Retinal pigment epithelial cell (primary cell): ENCODE data around the gene SLC25A43.

ENCODE experiments used
- DNase-seq: peaks from one replicate; pipeline ENCODE4 v3.0.0-alpha.2; 2010; ENCODE audit warnings: low read depth
- H3K4me3 ChIP-seq: 2 replicates; pipeline ENCODE4 v1.5.1; 2011; ENCODE audit warnings: mild to moderate bottlenecking, low read length, control low read depth, moderate library complexity
- TF ChIP-seq, protein P1 (sequence below): conservative IDR thresholded peaks from 2 replicates; pipeline ENCODE4 v1.5.1; 2011; ENCODE audit warnings: low read depth, low read length, control low read depth, inconsistent platforms

Gene SLC25A43

DNA sequence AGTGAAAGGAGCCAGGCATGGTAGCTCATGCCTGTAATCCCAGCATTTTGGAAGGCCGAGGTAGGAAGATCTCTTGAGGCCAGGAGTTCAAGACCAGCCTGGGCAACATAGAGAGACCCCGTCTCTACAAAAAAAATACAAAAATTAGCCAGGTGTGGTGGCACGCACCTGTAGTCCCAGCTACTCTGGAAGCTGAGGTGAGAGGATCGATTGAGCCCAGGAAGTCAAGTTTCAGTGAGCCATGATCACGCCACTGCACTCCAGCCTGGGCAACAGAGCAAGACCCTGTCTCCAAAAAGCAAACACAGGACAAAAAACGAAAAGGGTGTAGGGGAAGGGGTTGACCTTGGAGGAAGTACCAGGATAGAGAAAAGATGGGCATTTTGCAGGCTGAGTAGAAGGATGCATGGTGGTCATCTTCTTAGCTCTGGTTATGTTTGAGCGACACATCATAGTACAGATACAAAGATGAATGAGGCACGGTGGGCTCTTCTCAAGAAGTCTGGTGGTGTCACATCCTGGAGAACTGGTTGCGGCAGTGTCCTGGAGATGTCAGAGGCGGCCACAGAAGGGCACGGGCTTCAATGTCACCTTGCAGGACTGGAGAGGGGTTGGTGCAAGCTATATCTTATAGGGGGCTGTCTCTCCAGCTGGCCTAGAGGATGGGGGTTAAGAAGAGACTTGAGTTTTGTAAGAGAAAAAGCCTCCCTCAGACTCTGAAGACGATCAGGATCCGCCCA is 101.1 kb downstream of the SLC25A43 start:
- no peak overlapping the region for H3K4me3 ChIP-seq

GRCh38 chrX:119501511-119502148 is 102.5 kb downstream of the SLC25A43 start:
- no peak overlapping the region for H3K4me3 ChIP-seq
- DNase-seq: no peak
- TF ChIP-seq, protein P1, sequence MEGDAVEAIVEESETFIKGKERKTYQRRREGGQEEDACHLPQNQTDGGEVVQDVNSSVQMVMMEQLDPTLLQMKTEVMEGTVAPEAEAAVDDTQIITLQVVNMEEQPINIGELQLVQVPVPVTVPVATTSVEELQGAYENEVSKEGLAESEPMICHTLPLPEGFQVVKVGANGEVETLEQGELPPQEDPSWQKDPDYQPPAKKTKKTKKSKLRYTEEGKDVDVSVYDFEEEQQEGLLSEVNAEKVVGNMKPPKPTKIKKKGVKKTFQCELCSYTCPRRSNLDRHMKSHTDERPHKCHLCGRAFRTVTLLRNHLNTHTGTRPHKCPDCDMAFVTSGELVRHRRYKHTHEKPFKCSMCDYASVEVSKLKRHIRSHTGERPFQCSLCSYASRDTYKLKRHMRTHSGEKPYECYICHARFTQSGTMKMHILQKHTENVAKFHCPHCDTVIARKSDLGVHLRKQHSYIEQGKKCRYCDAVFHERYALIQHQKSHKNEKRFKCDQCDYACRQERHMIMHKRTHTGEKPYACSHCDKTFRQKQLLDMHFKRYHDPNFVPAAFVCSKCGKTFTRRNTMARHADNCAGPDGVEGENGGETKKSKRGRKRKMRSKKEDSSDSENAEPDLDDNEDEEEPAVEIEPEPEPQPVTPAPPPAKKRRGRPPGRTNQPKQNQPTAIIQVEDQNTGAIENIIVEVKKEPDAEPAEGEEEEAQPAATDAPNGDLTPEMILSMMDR: no peak

More for the DNA sequence above, 101.1 kb downstream of the SLC25A43 start:
- DNase-seq: no peak
- TF ChIP-seq, protein P1: no peak

DNA sequence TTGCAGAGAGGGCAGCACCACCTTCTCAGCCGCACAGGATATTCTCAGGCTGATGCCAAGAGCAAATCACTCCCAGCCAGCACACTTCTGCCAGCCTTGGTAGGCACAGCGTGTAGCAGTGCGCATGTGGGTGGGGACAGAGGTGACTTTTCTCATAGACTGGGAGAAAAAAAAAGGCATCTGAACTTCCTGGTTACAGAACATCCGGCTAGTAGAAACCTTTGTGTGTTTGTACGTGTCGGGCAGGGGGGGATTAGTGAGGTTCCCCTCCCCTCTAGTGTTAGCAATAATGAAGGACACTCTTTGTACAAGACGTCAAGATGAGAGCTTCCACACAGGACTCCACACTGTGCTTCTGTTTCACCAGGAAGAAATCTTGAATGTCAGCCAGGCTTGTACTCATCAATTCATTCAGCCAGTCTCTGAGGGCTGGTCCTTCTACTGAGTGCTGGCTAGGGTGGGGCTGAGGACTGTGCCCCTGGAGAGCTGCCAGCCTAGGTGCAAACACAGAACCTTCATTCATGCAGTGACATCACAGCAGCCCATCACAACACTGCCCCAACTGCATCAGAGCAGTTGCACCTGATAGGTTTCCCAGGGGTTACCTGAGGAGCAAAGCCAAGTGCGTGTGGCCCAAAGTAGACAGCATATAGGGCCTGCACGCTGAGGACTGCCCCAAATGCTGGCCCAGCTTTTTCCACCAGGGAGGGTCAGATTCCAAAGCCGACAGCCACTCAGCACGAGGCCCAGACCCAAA is 103.8 kb downstream of the SLC25A43 start:
- H3K4me3 ChIP-seq: no peak overlapping the region
- TF ChIP-seq, protein P1: no peak
- DNase-seq: no peak

DNA sequence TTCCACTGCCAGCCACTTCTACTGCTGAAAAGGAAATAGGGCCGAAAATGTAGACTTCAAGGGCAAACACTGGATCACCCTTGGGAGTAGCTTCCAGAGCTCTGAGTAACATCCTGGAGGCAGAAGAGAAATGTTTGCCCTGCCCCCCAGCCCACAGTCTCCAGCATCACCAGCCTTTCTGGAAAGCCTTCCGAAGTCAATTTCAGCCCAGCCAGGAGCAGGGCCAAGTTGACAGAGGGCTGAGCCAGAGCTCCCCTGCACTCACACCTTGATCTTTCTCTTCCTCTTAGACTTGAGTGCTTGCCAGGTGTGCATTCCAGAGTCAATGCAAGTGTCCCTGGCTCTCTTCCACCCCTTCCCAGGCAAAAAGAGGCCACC is 104.3 kb downstream of the SLC25A43 start:
- DNase-seq: no peak
- TF ChIP-seq, protein P1: no peak
- H3K4me3 ChIP-seq: no peak overlapping the region
